ENCODE results near the gene HCST. TPM values are rescaled to one million over a fixed set of nuclear protein-coding genes. Genes with fewer than 3 reads are reported as not detected.
A peak's percentile ranks its signal among the peaks of the same experiment; 100 is the strongest.
"Not testable (repeated sequence)": the region's sequence is repeated elsewhere in the genome, so short reads cannot be mapped to it uniquely, and the experiment has no call there.

HCST gene
- total RNA-seq, 1 experiment from 2014 or later: not detected

- in situ Hi-C loops (cut with HindIII; ENCODE audit: low sequenced_read_pairs): no loop called here
- no peak for DNase-seq (ENCODE audit: low spot score)
Measured at GRCh38 chr19:35874392-35874930, 27.9 kb upstream of the HCST start.

GRCh38 chr19:35879068-35879467 is 23.3 kb upstream of the HCST start:
- DNase-seq (ENCODE audit: low spot score): no peak
- in situ Hi-C loops (cut with HindIII; ENCODE audit: low sequenced_read_pairs): no loop called here

GRCh38 chr19:35879770-35880317 is 22.5 kb upstream of the HCST start:
- in situ Hi-C loops (cut with HindIII; ENCODE audit: low sequenced_read_pairs): no loop called here
- DNase-seq (ENCODE audit: low spot score): peak; percentile 81

- in situ Hi-C loops (cut with HindIII; ENCODE audit: low sequenced_read_pairs): no loop called here
- DNase-seq (ENCODE audit: low spot score): peak; percentile 97
Measured at GRCh38 chr19:35882114-35882832, 20.1 kb upstream of the HCST start.

- in situ Hi-C loops (cut with HindIII; ENCODE audit: low sequenced_read_pairs): no loop called here
- no peak for DNase-seq (ENCODE audit: low spot score)
Measured at GRCh38 chr19:35883882-35884281, 18.4 kb upstream of the HCST start.

- in situ Hi-C loops (cut with HindIII; ENCODE audit: low sequenced_read_pairs): no loop called here
- no peak for DNase-seq (ENCODE audit: low spot score)
Measured at GRCh38 chr19:35885225-35885738, 17.0 kb upstream of the HCST start.

GRCh38 chr19:35885904-35886303 is 16.4 kb upstream of the HCST start:
- in situ Hi-C loops (cut with HindIII; ENCODE audit: low sequenced_read_pairs): no loop called here
- DNase-seq (ENCODE audit: low spot score): no peak

GRCh38 chr19:35887197-35887596 is 15.1 kb upstream of the HCST start:
- DNase-seq (ENCODE audit: low spot score): no peak

GRCh38 chr19:35888398-35888797 is 13.9 kb upstream of the HCST start:
- in situ Hi-C loops (cut with HindIII; ENCODE audit: low sequenced_read_pairs): no loop called here
- DNase-seq (ENCODE audit: low spot score): no peak

More at GRCh38 chr19:35887197-35887596, 15.1 kb upstream of the HCST start:
- in situ Hi-C loops (cut with HindIII; ENCODE audit: low sequenced_read_pairs): no loop called here

GRCh38 chr19:35889370-35890112 is 12.8 kb upstream of the HCST start:
- in situ Hi-C loops (cut with HindIII; ENCODE audit: low sequenced_read_pairs): no loop called here
- DNase-seq (ENCODE audit: low spot score): no peak

GRCh38 chr19:35890113-35890650 is 12.1 kb upstream of the HCST start:
- in situ Hi-C loops (cut with HindIII; ENCODE audit: low sequenced_read_pairs): no loop called here
- no peak for DNase-seq (ENCODE audit: low spot score)

- in situ Hi-C loops (cut with HindIII; ENCODE audit: low sequenced_read_pairs); DNase-seq (ENCODE audit: low spot score): not testable (repeated sequence)
Measured at GRCh38 chr19:35891819-35892218, 10.5 kb upstream of the HCST start.

- DNase-seq (ENCODE audit: low spot score): no peak
- in situ Hi-C loops (cut with HindIII; ENCODE audit: low sequenced_read_pairs): no loop called here
Measured at GRCh38 chr19:35894342-35894741, 8.0 kb upstream of the HCST start.

GRCh38 chr19:35895911-35896642 is 6.3 kb upstream of the HCST start:
- in situ Hi-C loops (cut with HindIII; ENCODE audit: low sequenced_read_pairs): no loop called here
- no peak for DNase-seq (ENCODE audit: low spot score)

- in situ Hi-C loops (cut with HindIII; ENCODE audit: low sequenced_read_pairs): no loop called here
- no peak for DNase-seq (ENCODE audit: low spot score)
Measured at GRCh38 chr19:35896643-35897040, 5.7 kb upstream of the HCST start.

- DNase-seq (ENCODE audit: low spot score): no peak
- in situ Hi-C loops (cut with HindIII; ENCODE audit: low sequenced_read_pairs): no loop called here
Measured at GRCh38 chr19:35897706-35898451, 4.5 kb upstream of the HCST start.

GRCh38 chr19:35898499-35898809 is 3.9 kb upstream of the HCST start:
- no peak for DNase-seq (ENCODE audit: low spot score)
- in situ Hi-C loops (cut with HindIII; ENCODE audit: low sequenced_read_pairs): no loop called here

GRCh38 chr19:35899547-35900214 is 2.6 kb upstream of the HCST start:
- peak; percentile 93 for DNase-seq (ENCODE audit: low spot score)
- in situ Hi-C loops (cut with HindIII; ENCODE audit: low sequenced_read_pairs): loop anchor here (5.0 kb wide), 1 partner anchor 47 kb away; the partner anchor contains the start of gene NPHS1
